ENCODE measurements around the gene TIAM1.
A peak's percentile ranks its signal among the peaks of the same experiment; 100 is the strongest.

Gene TIAM1

DNA sequence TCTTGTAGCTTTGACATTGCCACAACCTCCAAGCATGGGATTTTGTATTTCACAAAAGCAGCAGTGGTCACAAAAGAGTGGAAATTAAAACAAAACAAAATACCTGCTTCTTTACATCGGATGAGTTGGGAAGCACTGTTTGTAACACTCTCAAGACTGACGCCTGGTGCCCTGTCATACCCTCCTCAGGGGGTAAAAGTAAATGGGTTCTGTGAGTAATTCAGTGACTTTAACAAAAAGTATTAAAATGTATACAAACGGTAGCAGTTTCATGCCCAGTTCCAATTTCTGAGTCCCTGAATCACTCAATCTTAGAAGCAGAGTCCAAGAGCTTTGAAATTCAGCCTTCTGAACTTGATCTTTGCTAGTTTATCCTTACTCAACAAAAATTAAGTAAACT, 152.5 kb downstream of the TIAM1 start:
- H3K27me3 ChIP-seq (ENCODE audit: control insufficient read depth, insufficient read depth, low read length): no peaks in the 10 kb centered on the region
- 0 out of 2 replicates have a peak, but pooled peaks cover 7% of the 10 kb centered on the region for H3K36me3 ChIP-seq (ENCODE audit: control insufficient read depth, insufficient read depth, low read length)
- H3K4me3 ChIP-seq (ENCODE audit: low read depth, low read length): no peak overlapping the region
- H3K4me1 ChIP-seq (ENCODE audit: control insufficient read depth, insufficient read depth, low read length): peaks cover 21% of the 10 kb centered on the region
- H3K9ac ChIP-seq (ENCODE audit: low read length): no peak overlapping the region
- no peak overlapping the region for H3K27ac ChIP-seq (ENCODE audit: low read depth, low read length)
- no peaks in the 10 kb centered on the region for H3K9me3 ChIP-seq (ENCODE audit: control insufficient read depth, insufficient read depth, low read depth, low read length)

DNA sequence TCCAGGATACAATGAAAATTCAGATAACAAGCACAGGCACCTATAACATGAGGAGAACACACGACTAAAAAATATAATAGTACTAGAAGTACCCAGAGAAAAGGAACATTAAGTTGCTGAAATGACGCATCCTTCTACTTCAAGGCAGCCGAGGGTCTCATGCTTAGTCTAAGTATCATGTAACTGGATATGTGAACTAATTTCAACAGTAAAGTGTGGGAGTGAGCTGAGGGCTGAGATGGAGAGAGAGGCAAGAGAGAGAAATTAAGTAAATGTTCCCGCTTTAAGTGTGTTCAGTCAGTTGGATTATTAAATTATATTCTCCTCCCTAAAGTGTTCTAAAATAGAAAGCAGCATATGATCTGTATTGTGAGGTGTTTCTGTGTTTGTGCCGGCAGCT, 153.5 kb downstream of the TIAM1 start:
- peaks cover 21% of the 10 kb centered on the region for H3K4me1 ChIP-seq (ENCODE audit: control insufficient read depth, insufficient read depth, low read length)
- H3K27me3 ChIP-seq (ENCODE audit: control insufficient read depth, insufficient read depth, low read length): no peaks in the 10 kb centered on the region
- H3K9ac ChIP-seq (ENCODE audit: low read length): no peak overlapping the region
- H3K27ac ChIP-seq (ENCODE audit: low read depth, low read length): no peak overlapping the region
- no peak overlapping the region for H3K4me3 ChIP-seq (ENCODE audit: low read depth, low read length)
- 0 out of 2 replicates have a peak, but pooled peaks cover 7% of the 10 kb centered on the region for H3K36me3 ChIP-seq (ENCODE audit: control insufficient read depth, insufficient read depth, low read length)
- H3K9me3 ChIP-seq (ENCODE audit: control insufficient read depth, insufficient read depth, low read depth, low read length): no peaks in the 10 kb centered on the region

DNA sequence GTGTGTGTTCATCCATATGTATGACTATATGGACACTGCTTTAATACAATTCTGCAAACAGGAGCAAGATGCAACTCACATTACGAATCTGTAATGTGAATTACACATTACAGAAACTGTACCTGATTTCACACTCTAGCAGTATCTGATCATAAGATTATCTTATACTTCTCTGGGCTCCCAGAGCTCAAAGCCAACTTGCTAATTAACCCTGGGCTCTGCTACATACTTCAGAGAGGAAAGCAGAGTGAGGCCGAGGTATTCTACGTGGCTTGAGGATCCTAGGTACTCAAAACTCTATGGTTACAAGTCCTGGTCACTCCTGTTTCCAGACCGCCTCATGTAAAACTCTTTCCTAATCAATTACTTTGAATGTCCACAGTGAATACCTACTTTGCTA, 156.6 kb downstream of the TIAM1 start:
- H3K4me3 ChIP-seq (ENCODE audit: low read depth, low read length): no peak overlapping the region
- no peak overlapping the region; the same call in 1 of the 2 replicates for H3K27ac ChIP-seq (ENCODE audit: low read depth, low read length)
- no peak overlapping the region for H3K9ac ChIP-seq (ENCODE audit: low read length)
- H3K27me3 ChIP-seq (ENCODE audit: control insufficient read depth, insufficient read depth, low read length): no peaks in the 10 kb centered on the region
- peaks cover 15% of the 10 kb centered on the region for H3K4me1 ChIP-seq (ENCODE audit: control insufficient read depth, insufficient read depth, low read length)
- no peaks in the 10 kb centered on the region for H3K9me3 ChIP-seq (ENCODE audit: control insufficient read depth, insufficient read depth, low read depth, low read length)
- H3K36me3 ChIP-seq (ENCODE audit: control insufficient read depth, insufficient read depth, low read length): 0 out of 2 replicates have a peak, but pooled peaks cover under 1% of the 10 kb centered on the region

DNA sequence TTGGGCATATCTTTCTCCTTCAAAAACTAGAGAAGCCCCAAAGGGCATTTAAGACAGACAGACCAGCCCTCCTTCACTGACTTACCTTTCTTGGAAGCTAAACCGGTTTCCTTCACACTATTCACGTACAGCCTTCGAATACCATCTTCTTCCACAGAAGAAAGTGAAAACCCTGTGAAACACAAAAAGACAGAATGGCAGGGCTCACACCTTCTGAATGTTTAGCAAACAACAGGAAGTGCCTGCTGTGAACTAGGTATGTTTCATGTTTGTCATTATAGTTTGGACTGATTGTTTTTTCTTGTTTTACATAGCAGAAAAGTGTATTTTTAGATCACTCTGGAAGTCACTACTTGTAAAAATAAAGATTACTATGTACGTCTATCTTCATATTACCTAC, 157.1 kb downstream of the TIAM1 start:
- H3K36me3 ChIP-seq (ENCODE audit: control insufficient read depth, insufficient read depth, low read length): peaks cover 4% of the 10 kb centered on the region; the same call in 1 of the 2 replicates
- no peaks in the 10 kb centered on the region for H3K27me3 ChIP-seq (ENCODE audit: control insufficient read depth, insufficient read depth, low read length)
- no peak overlapping the region for H3K9ac ChIP-seq (ENCODE audit: low read length)
- peak overlapping the region; percentile 58; the same call in 1 of the 2 replicates for H3K27ac ChIP-seq (ENCODE audit: low read depth, low read length)
- no peaks in the 10 kb centered on the region for H3K9me3 ChIP-seq (ENCODE audit: control insufficient read depth, insufficient read depth, low read depth, low read length)
- peaks cover 15% of the 10 kb centered on the region for H3K4me1 ChIP-seq (ENCODE audit: control insufficient read depth, insufficient read depth, low read length)
- H3K4me3 ChIP-seq (ENCODE audit: low read depth, low read length): no peak overlapping the region

DNA sequence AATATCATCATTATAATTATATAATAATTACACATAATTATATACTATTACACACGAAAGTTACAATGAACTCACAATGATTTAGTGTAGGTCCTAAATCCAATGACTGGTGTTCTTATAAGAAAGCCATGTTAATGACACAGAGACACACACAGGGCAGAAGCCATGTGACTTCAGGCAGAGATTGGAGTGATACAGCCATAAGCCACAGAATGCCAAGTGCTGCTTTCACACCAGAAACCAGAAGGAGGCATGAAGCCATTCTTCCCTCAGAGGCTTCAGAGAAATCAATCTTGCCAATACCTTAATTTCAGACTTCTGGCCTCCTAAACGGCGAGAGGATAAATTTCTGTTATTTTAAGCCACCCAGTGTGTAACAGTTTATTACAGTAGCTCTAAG, 158.4 kb downstream of the TIAM1 start:
- Histone ChIP-seq H3K27ac (ENCODE audit: low read depth, low read length) (no peak overlapping the region), H3K9ac (ENCODE audit: low read length) (no peak overlapping the region), H3K9me3 (ENCODE audit: control insufficient read depth, insufficient read depth, low read depth, low read length) (no peaks in the 10 kb centered on the region), H3K36me3 (ENCODE audit: control insufficient read depth, insufficient read depth, low read length) (peaks cover 6% of the 10 kb centered on the region; the same call in 1 of the 2 replicates), H3K27me3 (ENCODE audit: control insufficient read depth, insufficient read depth, low read length) (no peaks in the 10 kb centered on the region), H3K4me3 (ENCODE audit: low read depth, low read length) (no peak overlapping the region), H3K4me1 (ENCODE audit: control insufficient read depth, insufficient read depth, low read length) (peaks cover 15% of the 10 kb centered on the region)

DNA sequence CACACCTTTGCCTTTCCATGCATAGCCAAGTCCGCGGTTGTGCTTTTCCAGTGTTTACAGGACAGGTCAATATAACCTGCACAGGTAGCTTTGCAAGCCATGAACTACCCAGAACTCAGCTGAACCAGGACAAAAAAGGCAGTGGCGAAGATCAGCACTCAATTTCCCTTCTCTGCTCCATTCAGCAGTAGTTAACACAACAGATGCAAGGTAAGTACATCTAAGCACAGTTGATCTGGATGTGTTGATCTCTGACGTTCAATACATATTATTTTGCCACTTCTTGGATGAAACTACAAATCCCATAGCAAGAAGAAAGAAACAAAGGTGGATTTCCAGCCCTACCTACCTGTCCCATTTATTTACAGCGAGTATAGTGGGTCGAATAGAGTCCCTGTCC, 159.2 kb downstream of the TIAM1 start:
- H3K9me3 ChIP-seq (ENCODE audit: control insufficient read depth, insufficient read depth, low read depth, low read length): no peaks in the 10 kb centered on the region
- H3K9ac ChIP-seq (ENCODE audit: low read length): no peak overlapping the region
- peaks cover 15% of the 10 kb centered on the region for H3K4me1 ChIP-seq (ENCODE audit: control insufficient read depth, insufficient read depth, low read length)
- H3K27ac ChIP-seq (ENCODE audit: low read depth, low read length): no peak overlapping the region
- H3K36me3 ChIP-seq (ENCODE audit: control insufficient read depth, insufficient read depth, low read length): peaks cover 6% of the 10 kb centered on the region; the same call in 1 of the 2 replicates
- H3K4me3 ChIP-seq (ENCODE audit: low read depth, low read length): no peak overlapping the region
- H3K27me3 ChIP-seq (ENCODE audit: control insufficient read depth, insufficient read depth, low read length): no peaks in the 10 kb centered on the region

DNA sequence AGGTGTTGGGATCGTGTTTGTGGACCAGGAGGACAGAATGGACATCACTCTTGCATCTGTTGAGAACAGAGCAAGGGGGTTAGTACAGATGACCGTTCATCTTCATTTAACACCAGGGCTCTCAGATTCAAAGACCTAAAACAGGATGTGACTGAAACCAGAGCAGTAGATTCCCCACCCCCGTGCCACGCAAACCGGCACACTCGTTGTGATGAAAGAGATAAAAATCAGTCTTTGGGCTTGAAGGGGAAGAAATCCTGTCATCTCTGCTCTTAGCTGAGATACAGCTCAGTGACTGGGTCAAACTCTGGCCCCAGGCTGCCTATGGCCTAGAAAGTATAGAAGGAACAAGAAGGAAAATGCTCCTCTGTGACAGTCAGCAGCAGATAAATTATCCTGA, 159.6 kb downstream of the TIAM1 start:
- H3K36me3 ChIP-seq (ENCODE audit: control insufficient read depth, insufficient read depth, low read length): peaks cover 6% of the 10 kb centered on the region; the same call in 1 of the 2 replicates
- no peak overlapping the region for H3K4me3 ChIP-seq (ENCODE audit: low read depth, low read length)
- H3K27me3 ChIP-seq (ENCODE audit: control insufficient read depth, insufficient read depth, low read length): no peaks in the 10 kb centered on the region
- H3K9ac ChIP-seq (ENCODE audit: low read length): no peak overlapping the region
- H3K27ac ChIP-seq (ENCODE audit: low read depth, low read length): no peak overlapping the region
- no peaks in the 10 kb centered on the region for H3K9me3 ChIP-seq (ENCODE audit: control insufficient read depth, insufficient read depth, low read depth, low read length)
- peaks cover 15% of the 10 kb centered on the region for H3K4me1 ChIP-seq (ENCODE audit: control insufficient read depth, insufficient read depth, low read length)

DNA sequence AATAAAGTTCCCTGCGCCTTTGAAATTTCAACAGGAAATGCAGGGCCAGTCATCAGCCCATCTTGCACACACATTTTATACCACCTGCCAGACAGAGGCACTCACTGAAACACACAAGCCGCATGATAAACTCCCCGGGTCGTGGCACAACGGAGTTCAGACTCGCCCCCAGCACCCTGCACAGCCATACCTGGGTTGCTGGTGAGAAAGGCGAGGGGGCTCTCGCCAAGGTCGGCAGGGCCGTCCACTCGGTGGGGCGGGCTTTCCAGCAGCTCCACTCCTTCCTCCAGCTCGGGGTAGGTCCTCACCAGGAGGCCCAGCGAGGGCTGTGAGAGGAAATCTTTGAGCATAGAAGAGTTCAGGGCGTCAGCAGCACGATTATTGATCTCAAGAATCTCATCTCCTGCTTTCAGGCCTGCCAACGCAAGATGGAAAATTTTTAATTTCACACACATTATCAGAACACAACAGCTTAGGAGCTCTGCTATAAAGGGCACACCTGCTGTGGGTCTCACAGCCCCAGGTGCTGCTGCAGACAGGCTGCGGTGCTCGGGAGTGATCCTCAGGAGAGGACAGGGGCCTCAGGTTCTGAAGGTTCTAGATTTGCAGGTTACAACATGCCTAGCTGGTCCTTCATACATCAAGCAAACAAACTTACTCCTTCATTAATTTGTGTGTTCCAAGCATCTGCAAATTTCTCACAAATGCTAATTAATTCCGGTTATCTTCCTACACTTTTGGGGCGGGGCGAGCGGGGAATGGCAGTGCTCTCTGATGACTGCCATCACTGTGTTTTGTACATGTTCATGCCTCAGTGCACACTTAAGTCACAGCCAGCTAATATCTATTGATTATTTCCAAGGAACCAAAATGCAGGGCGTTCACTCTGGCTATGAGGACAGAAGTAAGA, 161.6 kb downstream of the TIAM1 start:
- peaks cover 8% of the 10 kb centered on the region for H3K4me1 ChIP-seq (ENCODE audit: control insufficient read depth, insufficient read depth, low read length)
- H3K9me3 ChIP-seq (ENCODE audit: control insufficient read depth, insufficient read depth, low read depth, low read length): no peaks in the 10 kb centered on the region
- H3K4me3 ChIP-seq (ENCODE audit: low read depth, low read length): no peak overlapping the region
- H3K27me3 ChIP-seq (ENCODE audit: control insufficient read depth, insufficient read depth, low read length): no peaks in the 10 kb centered on the region
- H3K9ac ChIP-seq (ENCODE audit: low read length): no peak overlapping the region
- no peak overlapping the region for H3K27ac ChIP-seq (ENCODE audit: low read depth, low read length)
- peaks cover 6% of the 10 kb centered on the region; the same call in 1 of the 2 replicates for H3K36me3 ChIP-seq (ENCODE audit: control insufficient read depth, insufficient read depth, low read length)

DNA sequence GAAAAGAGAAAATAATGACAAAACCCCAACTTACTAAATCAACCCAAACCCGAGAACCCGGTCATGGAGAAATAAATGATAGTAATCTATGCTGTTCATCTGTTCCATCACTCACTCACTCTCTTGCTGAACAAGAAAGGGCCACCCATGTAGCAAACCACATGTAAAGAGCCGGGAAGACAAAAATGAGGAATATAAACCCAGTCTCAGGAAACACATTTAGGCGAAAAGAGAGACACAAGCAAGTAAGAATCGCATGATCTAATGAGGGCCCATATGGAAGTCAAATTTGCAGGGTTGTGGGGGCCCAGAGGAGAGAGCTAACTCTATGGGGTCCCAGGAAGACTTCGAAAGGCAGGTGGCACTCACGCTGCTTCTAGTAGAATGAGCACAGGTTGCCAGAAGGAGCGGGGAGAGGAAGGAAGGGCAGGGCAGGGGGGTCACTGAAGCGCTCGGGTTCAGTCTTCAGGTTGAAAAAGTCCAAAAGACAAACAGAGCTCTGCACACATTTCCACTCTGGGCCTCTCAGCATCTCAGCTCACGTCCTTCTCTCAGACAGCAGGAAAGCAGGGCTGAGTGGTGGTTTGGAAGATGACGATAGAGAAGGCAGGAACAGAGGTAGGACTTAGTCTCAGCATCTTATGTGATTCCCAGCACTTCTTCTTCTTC, 162.8 kb downstream of the TIAM1 start:
- Histone ChIP-seq H3K9me3 (ENCODE audit: control insufficient read depth, insufficient read depth, low read depth, low read length) (no peaks in the 10 kb centered on the region), H3K27me3 (ENCODE audit: control insufficient read depth, insufficient read depth, low read length) (no peaks in the 10 kb centered on the region), H3K4me1 (ENCODE audit: control insufficient read depth, insufficient read depth, low read length) (no peaks in the 10 kb centered on the region; the same call in 1 of the 2 replicates), H3K36me3 (ENCODE audit: control insufficient read depth, insufficient read depth, low read length) (peaks cover 6% of the 10 kb centered on the region; the same call in 1 of the 2 replicates), H3K27ac (ENCODE audit: low read depth, low read length) (no peak overlapping the region), H3K4me3 (ENCODE audit: low read depth, low read length) (no peak overlapping the region), H3K9ac (ENCODE audit: low read length) (no peak overlapping the region)

DNA sequence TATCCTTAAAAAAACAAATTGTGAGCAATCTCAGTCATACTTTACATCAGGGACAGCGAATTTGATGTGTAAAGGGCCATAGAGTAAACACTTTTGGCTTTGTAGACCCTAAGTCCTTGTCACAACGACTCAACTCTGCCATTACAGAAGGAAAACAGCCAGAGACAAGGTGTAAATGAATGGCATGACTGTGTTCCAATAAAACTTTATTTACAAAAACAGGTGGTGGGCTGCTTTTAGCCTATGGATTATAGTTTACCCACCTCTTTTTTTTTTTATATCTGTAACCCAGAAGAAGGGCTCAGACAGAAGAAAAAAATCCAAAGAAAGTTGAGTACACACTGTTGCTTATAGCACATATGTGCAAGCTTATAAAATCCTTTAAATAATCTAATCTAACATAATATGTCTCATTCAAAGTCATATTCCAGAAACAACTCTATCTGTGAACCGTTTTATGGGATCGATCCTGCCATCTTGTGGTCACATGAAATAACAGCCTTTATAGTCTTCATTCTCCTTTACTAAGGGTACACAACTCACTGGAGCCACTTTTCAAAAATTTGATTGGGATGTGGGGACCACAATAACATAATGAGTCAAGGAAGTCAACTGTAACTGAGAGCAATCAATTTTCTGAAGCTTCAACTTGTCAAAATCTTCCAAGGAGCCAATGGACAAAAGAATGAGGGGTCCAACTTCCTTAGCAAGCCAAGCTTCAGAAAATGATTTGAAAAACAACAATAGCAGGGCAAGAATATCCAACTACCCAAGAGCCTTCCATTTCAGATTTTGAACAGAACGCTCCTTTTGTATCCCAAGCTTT, 163.6 kb downstream of the TIAM1 start:
- Histone ChIP-seq H3K4me1 (ENCODE audit: control insufficient read depth, insufficient read depth, low read length) (no peaks in the 10 kb centered on the region; the same call in 1 of the 2 replicates), H3K27ac (ENCODE audit: low read depth, low read length) (no peak overlapping the region), H3K9ac (ENCODE audit: low read length) (no peak overlapping the region), H3K36me3 (ENCODE audit: control insufficient read depth, insufficient read depth, low read length) (peaks cover 6% of the 10 kb centered on the region; the same call in 1 of the 2 replicates), H3K4me3 (ENCODE audit: low read depth, low read length) (no peak overlapping the region), H3K27me3 (ENCODE audit: control insufficient read depth, insufficient read depth, low read length) (no peaks in the 10 kb centered on the region), H3K9me3 (ENCODE audit: control insufficient read depth, insufficient read depth, low read depth, low read length) (no peaks in the 10 kb centered on the region)

Measured in HUES6 (cell line).